ENCODE data around the gene DIDO1. TPM values are rescaled to one million over a fixed set of nuclear protein-coding genes. Genes with fewer than 3 reads are reported as not detected.

DIDO1 gene
- total RNA-seq, 1 experiment from 2014 or later = 85.9 TPM

DNA sequence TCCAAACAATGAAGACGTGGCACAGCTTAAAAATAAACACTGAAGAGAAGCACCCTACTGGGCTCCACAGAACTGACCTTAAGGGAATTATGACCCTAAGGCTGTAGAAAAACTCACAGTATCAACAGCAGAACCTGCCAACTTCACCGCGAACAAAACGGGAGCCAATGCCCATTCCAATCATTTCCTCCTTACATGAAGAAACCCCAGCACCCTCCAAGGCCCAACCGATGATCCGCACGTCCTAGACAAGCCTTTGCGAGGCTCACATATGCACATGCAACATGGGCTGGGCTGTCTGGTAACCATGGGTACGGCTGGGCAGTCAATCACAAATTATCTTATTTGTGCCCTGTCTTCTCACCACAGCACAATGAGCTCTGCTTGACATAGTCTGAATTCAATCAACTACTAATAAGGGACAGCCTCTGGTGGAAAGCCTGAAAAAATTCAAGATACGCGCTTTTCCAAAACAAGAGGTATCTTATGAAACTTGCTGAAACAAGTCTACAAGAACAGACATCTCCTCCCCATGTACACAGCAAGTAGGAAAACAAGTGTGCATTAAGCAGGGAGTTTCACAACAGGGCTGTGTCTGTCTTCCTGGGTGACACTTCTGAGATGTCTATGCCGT lies 1.7 kb downstream of the DIDO1 start:
- Histone ChIP-seq H3K4me2 (ENCODE audit: insufficient read depth, insufficient read length, low read length) (peak overlapping the region; percentile 100), H2BK15ac (ENCODE audit: low read depth, low read length) (no peak overlapping the region), H3K79me2 (ENCODE audit: insufficient read depth, low read length) (peaks cover 70% of the 10 kb centered on the region), H3K56ac (ENCODE audit: insufficient read length, low read depth, low read length) (no peak overlapping the region), H2AK5ac (ENCODE audit: insufficient read length, low read length) (no peak overlapping the region), H3K9ac (ENCODE audit: extremely low read depth, insufficient read length, low read length) (peak overlapping the region; percentile 94), H3K4ac (ENCODE audit: low read depth, low read length) (no peak overlapping the region), H3K14ac (ENCODE audit: insufficient read depth, low read length) (no peak overlapping the region), H3K27me3 (ENCODE audit: insufficient read depth, low read length) (no peaks in the 10 kb centered on the region), H3K79me1 (ENCODE audit: insufficient read depth, low read depth, low read length, poor library complexity, severe bottlenecking) (no peaks in the 10 kb centered on the region), H3K27ac (ENCODE audit: insufficient read length, low read depth, low read length) (no peak overlapping the region), H2BK20ac (ENCODE audit: low read depth, low read length, poor library complexity, severe bottlenecking) (no peak overlapping the region), H2BK12ac (ENCODE audit: insufficient read length, low read depth, low read length) (no peak overlapping the region), H2BK120ac (ENCODE audit: low read depth, low read length, poor library complexity, severe bottlenecking) (no peak overlapping the region), H3K4me1 (ENCODE audit: insufficient read depth, low read length) (peaks cover 19% of the 10 kb centered on the region), H3K18ac (ENCODE audit: insufficient read length, low read depth, low read length) (peak overlapping the region; percentile 53), H3T11ph (ENCODE audit: low read length) (no peak overlapping the region), H3K9me3 (ENCODE audit: control insufficient read depth, low read depth, low read length) (no peaks in the 10 kb centered on the region), H4K91ac (ENCODE audit: insufficient read length, low read depth, low read length) (no peak overlapping the region), H4K8ac (replicated peaks; ENCODE audit: insufficient read length, low read depth, low read length) (no peak overlapping the region), H3K23ac (ENCODE audit: insufficient read length, low read depth, low read length) (no peak overlapping the region), H2AFZ (ENCODE audit: low read length) (no peak overlapping the region), H4K5ac (ENCODE audit: insufficient read length, low read depth, low read length) (no peak overlapping the region), H3K23me2 (ENCODE audit: insufficient read length, low read depth, low read length, poor library complexity, severe bottlenecking) (peaks cover 38% of the 10 kb centered on the region), H4K20me1 (ENCODE audit: control insufficient read depth, insufficient read depth, insufficient read length) (peaks cover 12% of the 10 kb centered on the region), H2BK5ac (ENCODE audit: insufficient read length, low read length) (no peak overlapping the region)
- Mint-ChIP-seq H3K9me3 (no peaks in the 10 kb centered on the region), H3K27ac (peak overlapping the region; percentile 42 to 96 (median 77); a peak in 5 of 7 replicates), H3K27me3 (ENCODE audit: low read depth) (no peaks in the 10 kb centered on the region), H3K4me3 (peak overlapping the region; percentile 92 to 97), H3K36me3 (ENCODE audit: insufficient read depth in 1 of 3, low read depth in 3 of 3) (peaks cover 0 to 4% (median 2%) of the 10 kb centered on the region in 3 experiments; a peak in 4 of 7 replicates), H3K4me1 (peaks cover 59 to 60% of the 10 kb centered on the region in 2 experiments)
- TF ChIP-seq, protein P1, sequence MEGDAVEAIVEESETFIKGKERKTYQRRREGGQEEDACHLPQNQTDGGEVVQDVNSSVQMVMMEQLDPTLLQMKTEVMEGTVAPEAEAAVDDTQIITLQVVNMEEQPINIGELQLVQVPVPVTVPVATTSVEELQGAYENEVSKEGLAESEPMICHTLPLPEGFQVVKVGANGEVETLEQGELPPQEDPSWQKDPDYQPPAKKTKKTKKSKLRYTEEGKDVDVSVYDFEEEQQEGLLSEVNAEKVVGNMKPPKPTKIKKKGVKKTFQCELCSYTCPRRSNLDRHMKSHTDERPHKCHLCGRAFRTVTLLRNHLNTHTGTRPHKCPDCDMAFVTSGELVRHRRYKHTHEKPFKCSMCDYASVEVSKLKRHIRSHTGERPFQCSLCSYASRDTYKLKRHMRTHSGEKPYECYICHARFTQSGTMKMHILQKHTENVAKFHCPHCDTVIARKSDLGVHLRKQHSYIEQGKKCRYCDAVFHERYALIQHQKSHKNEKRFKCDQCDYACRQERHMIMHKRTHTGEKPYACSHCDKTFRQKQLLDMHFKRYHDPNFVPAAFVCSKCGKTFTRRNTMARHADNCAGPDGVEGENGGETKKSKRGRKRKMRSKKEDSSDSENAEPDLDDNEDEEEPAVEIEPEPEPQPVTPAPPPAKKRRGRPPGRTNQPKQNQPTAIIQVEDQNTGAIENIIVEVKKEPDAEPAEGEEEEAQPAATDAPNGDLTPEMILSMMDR (conservative IDR thresholded peaks at IDR 0.05) = no peak
- DNase-seq = no peak
- WGBS (ENCODE audit: extremely low coverage, insufficient read length, low lambda C conversion rate) = no CpG with 5 or more reads among the region's 12 CpGs
